ENCODE measurements around the gene TTLL11.
"Not testable (repeated sequence)": the region's sequence is repeated elsewhere in the genome, so short reads cannot be mapped to it uniquely, and the experiment has no call there.

TTLL11 gene

GRCh38 chr9:122080986-122081385 lies 12.1 kb downstream of the TTLL11 start:
- no peak for DNase-seq (ENCODE audit: low read depth in 2 of 2)

- no peak for DNase-seq (ENCODE audit: low read depth in 2 of 2)
Measured at GRCh38 chr9:122078557-122078956, 14.6 kb downstream of the TTLL11 start.

GRCh38 chr9:122076773-122077172 lies 16.3 kb downstream of the TTLL11 start:
- DNase-seq (ENCODE audit: low read depth in 2 of 2): no peak

DNA sequence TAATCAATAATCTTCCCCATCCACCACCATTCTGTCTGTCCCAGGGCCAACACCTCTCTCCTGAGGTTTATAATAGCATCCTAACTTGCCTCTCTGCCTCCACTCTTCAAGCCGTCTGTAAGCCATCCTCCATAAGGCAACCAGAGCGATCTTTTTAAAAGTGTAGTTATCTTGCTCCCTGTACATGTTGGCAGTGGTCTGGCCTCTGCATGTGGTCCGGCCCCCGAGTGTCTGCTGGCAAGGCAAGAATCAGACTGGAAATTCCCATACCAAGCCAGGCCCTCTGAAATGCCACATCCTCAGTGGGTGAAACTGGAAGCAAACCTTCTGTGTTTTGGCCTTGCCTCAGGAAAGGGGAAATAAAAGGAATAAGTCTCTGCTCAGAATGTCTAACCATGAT lies 17.0 kb downstream of the TTLL11 start:
- DNase-seq (ENCODE audit: low read depth in 2 of 2): no peak

DNA sequence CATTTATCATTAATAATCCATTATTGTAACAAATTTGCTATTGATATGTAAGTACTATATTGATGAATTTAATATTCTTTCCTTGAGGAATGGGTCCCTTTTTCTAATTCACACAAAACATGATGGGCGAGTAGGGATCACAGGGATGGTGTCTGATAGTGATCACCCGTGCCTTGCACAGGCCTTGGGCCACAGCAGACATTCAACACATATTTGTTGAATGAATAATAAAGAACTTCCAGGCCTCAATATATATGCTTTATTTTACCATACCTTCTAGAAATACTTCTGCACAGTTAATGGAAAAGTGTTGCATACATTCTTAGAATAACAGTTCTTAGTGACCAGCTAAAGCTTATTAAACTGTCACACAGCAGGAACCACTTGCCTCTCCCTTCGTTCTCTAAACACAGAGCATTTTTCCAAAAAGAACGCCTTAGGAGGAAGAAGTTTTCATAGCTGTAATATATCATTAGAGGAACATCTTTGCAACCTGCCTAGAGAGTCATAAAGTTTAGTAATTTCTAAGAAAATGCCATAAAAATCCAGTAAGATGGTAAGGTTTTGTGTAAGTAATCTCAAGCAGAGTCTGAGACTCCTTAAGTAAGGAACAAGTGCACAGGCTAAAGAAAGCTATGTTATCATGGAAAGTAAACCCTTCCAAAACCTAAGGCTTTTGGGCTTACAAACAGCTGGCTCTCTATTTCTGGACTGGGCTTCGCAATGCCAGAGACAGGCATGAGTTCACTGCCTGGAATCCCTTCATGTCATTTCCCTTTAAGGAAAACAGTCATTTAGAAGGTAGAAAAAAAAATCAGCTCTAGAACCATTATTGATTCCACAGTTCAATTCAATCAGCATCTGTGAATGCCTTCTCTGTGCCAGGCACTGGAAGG lies 17.7 kb downstream of the TTLL11 start:
- no peak for DNase-seq (ENCODE audit: low read depth in 2 of 2)

GRCh38 chr9:122071715-122072114 lies 21.4 kb downstream of the TTLL11 start:
- no peak for DNase-seq (ENCODE audit: low read depth in 2 of 2)

DNA sequence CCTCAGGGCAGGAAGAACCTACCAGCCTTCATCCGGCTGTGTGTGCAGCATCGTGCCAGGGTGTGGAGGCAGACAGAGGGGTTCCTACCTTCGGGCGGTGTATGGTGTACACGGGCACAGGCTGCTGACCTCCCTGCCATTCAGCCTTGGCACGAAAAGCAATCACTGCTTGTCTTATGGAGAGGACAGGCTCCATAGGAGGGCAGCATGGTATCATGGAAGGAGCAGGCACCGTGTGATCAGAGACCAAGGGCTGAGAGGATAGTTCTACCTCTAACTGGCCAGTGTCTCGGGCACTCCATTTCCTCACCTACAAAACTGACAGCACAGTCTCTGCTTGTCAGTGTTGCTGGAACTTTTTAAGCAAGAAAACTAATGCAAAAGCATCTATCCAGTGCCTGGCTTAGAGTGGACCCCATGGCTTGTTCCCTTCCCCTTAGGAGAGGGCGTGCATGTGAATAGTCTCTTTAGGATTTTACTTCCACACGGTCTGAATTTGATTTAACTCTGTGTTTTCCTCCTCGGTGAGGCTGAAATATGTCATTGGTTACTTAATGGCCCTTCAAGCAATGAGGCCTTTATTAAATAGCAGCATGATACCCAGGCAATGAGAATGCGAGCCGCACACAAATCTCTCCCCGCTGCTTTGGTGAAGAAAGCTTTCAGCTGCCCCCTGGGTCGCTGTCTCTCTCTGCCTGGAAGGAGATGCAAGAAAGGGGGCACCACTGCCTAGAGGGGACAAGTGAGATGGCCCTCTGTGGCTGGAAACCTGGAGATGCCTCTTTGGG lies 22.2 kb downstream of the TTLL11 start:
- no peak for DNase-seq (ENCODE audit: low read depth in 2 of 2)

DNA sequence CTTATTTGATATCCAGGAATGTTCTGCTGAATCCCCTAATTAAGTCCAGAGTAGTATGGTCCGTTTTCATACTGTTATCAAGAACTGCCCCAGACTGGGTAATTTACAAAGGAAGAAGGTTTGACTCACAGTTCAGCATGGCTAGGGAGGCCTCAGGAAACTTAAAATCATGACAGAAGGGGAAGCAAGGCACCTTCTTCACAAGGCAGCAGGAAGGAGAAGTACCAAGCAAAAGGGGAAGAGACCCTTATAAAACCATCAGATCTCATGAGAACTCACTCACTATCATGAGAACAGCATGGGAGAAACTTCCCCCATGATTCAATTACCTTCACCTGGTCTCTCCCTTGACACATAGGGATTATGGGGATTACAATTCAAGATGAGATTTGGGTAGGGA lies 26.4 kb downstream of the TTLL11 start:
- not testable (repeated sequence) for DNase-seq (ENCODE audit: low read depth in 2 of 2)

- DNase-seq (ENCODE audit: low read depth in 2 of 2): no peak
Measured at GRCh38 chr9:122065923-122066629, 27.0 kb downstream of the TTLL11 start.

DNA sequence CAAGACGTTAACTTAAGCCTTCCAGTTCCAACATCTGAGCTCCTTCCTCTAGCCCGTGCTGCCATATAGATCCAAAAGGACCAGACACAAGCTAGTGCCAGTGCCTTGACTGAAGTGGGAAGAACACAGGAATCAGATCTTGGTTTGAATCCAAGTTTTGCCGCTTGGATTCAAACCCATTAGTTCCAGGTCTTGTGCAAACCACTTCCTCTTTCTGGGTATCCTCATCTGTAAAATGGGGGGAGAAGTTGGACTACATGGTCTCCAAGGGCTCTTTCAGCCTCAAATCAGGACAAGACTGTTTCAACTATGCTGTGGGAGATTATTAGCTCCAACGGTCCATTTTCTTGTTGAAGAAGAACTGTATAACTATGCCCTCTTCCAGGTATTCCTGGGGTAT lies 32.6 kb downstream of the TTLL11 start:
- no peak for DNase-seq (ENCODE audit: low read depth in 2 of 2)

DNA sequence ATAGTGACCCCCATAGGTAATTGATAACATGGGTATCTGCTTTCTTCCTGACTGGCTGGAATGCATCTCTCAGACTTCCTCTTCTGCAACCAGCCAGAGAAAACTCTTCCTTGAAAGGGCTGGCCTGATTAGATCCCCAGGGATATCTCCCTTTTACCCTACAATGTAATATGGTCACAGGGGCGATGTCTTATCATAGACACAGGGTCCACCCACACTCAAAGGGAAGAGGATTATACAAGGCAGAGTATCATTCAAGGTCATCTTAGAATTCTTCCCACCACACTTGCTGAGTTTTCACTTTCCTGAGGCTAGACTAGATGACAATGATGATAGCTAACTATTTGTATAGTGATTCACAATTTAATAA lies 33.2 kb downstream of the TTLL11 start:
- DNase-seq (ENCODE audit: low read depth in 2 of 2): no peak

GRCh38 chr9:122059214-122059954 lies 33.7 kb downstream of the TTLL11 start:
- DNase-seq (ENCODE audit: low read depth in 2 of 2): no peak

DNA sequence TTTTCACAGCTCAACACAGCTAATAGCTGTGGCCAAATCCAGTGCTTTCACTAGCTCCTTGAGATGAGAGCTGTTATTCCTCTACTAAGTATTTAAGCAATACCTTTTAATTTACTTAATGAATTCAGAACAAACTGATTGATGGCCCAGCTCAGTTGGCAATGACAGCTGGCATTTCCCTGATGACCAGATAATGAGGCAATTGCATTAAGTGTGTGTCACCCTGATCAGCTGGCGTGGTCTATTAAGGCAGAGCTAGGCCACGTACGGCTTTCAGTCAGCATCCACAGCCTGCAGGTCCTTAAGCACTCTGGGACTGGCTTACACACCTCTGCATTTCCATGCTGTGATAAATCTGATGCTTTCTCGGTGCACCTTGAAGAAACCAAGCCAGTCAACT lies 34.4 kb downstream of the TTLL11 start:
- DNase-seq (ENCODE audit: low read depth in 2 of 2): no peak

DNA sequence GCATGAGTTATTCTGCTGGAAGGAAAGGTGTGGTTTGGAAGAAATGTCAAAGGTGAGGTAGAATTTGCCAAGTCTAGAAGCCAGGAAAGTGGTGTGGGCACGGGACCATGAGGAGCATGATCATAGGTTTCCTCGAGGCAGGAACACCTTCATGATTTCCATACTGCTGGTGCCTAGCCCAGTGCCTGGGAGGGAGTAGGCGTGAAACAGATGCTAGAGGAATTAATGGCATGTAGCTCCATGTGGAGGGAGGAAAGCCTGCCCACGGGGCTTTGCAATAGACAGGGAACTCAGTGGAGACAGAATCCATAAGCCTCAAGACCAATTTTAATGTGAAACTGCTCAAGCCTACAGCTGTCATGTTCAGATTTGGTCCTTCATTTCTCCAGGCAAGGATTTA lies 35.1 kb downstream of the TTLL11 start:
- DNase-seq (ENCODE audit: low read depth in 2 of 2): no peak

GRCh38 chr9:122057211-122057610 lies 35.9 kb downstream of the TTLL11 start:
- no peak for DNase-seq (ENCODE audit: low read depth in 2 of 2)

GRCh38 chr9:122056484-122056883 lies 36.6 kb downstream of the TTLL11 start:
- DNase-seq (ENCODE audit: low read depth in 2 of 2): no peak

- DNase-seq (ENCODE audit: low read depth in 2 of 2): no peak
Measured at GRCh38 chr9:122055701-122056100, 37.4 kb downstream of the TTLL11 start.

- DNase-seq (ENCODE audit: low read depth in 2 of 2): no peak
Measured at GRCh38 chr9:122053567-122054350, 39.3 kb downstream of the TTLL11 start.

DNA sequence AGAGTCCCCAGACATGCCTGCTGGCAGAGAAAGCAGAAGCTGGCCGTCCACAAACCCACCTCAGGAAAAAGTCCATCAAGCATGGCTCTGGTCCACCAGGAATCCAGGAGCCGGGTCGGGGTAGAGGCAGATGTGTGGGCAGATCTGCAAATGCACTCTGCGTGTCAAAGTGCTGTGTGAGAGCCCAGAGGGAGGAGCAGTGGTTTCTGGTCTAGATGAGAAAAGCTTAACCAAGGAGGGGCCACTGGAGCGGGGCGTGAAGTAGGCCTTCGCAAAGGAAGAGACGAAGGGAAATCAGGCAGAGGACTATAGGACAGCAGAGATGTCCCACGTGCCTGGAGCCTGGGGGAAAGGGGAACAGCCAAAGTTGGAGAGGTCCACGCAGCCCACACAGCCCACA lies 40.0 kb downstream of the TTLL11 start:
- no peak for DNase-seq (ENCODE audit: low read depth in 2 of 2)

GRCh38 chr9:122051351-122052321 lies 41.5 kb downstream of the TTLL11 start:
- no peak for DNase-seq (ENCODE audit: low read depth in 2 of 2)

All from stimulated activated CD8-positive, alpha-beta memory T cell treated with anti-CD3 and anti-CD28 coated beads, Interleukin-2, amount 100 ng/mL, for 1 hour (primary cell).